Body of pancreas (tissue), 4 donors: Measurements from ENCODE around the gene ANG. TPM values are rescaled to one million over a fixed set of nuclear protein-coding genes. Genes with fewer than 3 reads are reported as not detected.
"Not testable (repeated sequence)": the region's sequence is repeated elsewhere in the genome, so short reads cannot be mapped to it uniquely, and the experiment has no call there.

ENCODE experiments used
- ATAC-seq: fragments of 150-250 bp; one replicate; pipeline ENCODE4 v1.9.1; 2016
- DNase-seq, 4 donors: peaks; one replicate each; pipeline ENCODE4 v3.0.0-alpha.2; 2019
- H3K27ac ChIP-seq, 4 donors: fragments of 200-600 bp; sonication (generic); 1 replicate in 3 of 4; 2 replicates in 1 of 4; pipeline versions ENCODE4 v1.5.1 to v1.6.1; 2016 to 2019; ENCODE audit warnings: mild to moderate bottlenecking in 1 of 4, mixed read lengths in 1 of 4, moderate library complexity in 1 of 4
- H3K27me3 ChIP-seq, 2 donors: fragments of 200-600 bp; sonication (generic); one replicate each; pipeline ENCODE4 v1.6.0; 2016; ENCODE audit warnings: mild to moderate bottlenecking in 1 of 2
- H3K36me3 ChIP-seq, 2 donors: fragments of 200-600 bp; sonication (generic); replicated peaks in 1 of 2; 2 replicates each; pipeline ENCODE4 v1.5.1; 2016; ENCODE audit warnings: low read depth in 2 of 2; ENCODE audit not compliant: insufficient read depth in 1 of 2
- H3K4me1 ChIP-seq: fragments of 200-600 bp; sonication (generic); one replicate; pipeline ENCODE4 v1.6.0; 2016
- H3K4me3 ChIP-seq, 2 donors: fragments of 200-600 bp; sonication (generic); 1 replicate in 1 of 2; 2 replicates in 1 of 2; pipeline ENCODE4 v1.5.1; 2016 to 2019
- H3K9me3 ChIP-seq, 3 donors: fragments of 200-600 bp; sonication (generic); 1 replicate in 2 of 3; 2 replicates in 1 of 3; pipeline ENCODE4 v1.5.1; 2016
- CTCF ChIP-seq, 7 experiments: fragments of 450-650 bp in 4 of 7; fragments of 200-600 bp in 3 of 7; sonication (generic) in 3 of 7; IDR thresholded peaks; one replicate each; pipeline ENCODE4 v1.5.1; 2016 to 2019; ENCODE audit warnings: antibody characterized with exemption in 7 of 7
- POLR2A ChIP-seq, 3 donors: fragments of 450-650 bp; IDR thresholded peaks; one replicate each; pipeline ENCODE4 v1.6.1; 2016; ENCODE audit warnings: antibody characterized with exemption in 3 of 3, mild to moderate bottlenecking in 2 of 3
- WGBS, 2 donors: methylation state at CpG; one replicate each; pipeline ENCODE4 v1.1.5; 2017; 5-methylcytosine and 5-hydroxymethylcytosine counted together
- intact Hi-C: fragments of 100-400 bp; cut with DNase I; formaldehyde crosslinking; loops from one replicate; pipeline ENCODE4 v1.15.1; 2023
- total RNA-seq, 2 donors: library from RNA; depleted of rRNA; stranded (reverse); fragments of >200 nt; gene quantifications; one replicate each; pipeline ENCODE4 v1.1.0, GENCODE V29; 2016

Gene ANG
- total RNA-seq = 10 to 100 TPM; 24.1 to 28.0 TPM

- TF ChIP-seq POLR2A (IDR thresholded peaks at IDR 0.05) (no peak), CTCF (IDR thresholded peaks at IDR 0.05) (no peak)
- Histone ChIP-seq H3K4me3 (no peak within 1 kb of the TSS), H3K27ac (peak within 1 kb of the TSS; percentile 8 to 99 (median 97)), H3K27me3 (no peaks in the 10 kb centered on the region), H3K4me1 (peaks cover 60% of the 10 kb centered on the region), H3K9me3 (no peaks in the 10 kb centered on the region), H3K36me3 (no peaks in the 10 kb centered on the region)
- 35 to 48% methylated on average over 7 of the region's 7 CpGs for WGBS, 2 donors
- DNase-seq (no peak), ATAC-seq (no peak)
- intact Hi-C loops = no loop called here
Measured at GRCh38 chr14:20688167-20688839, at the start of gene ANG. TSS of gene ANG (plus strand) at chr14:20688764. CDS start at chr14:20693565, 4,801 bp downstream.

- Histone ChIP-seq H3K4me3 (no peak within 1 kb of the TSS), H3K9me3 (no peaks in the 10 kb centered on the region), H3K4me1 (no peaks in the 10 kb centered on the region), H3K27ac (no peak within 1 kb of the TSS), H3K36me3 (no peaks in the 10 kb centered on the region), H3K27me3 (no peaks in the 10 kb centered on the region)
- intact Hi-C loops = no loop called here
- DNase-seq (no peak), ATAC-seq (no peak)
- WGBS, 2 donors = 57 to 76% methylated on average over 2 of the region's 2 CpGs
- TF ChIP-seq CTCF (IDR thresholded peaks at IDR 0.05) (no peak), POLR2A (IDR thresholded peaks at IDR 0.05) (no peak)
Measured at GRCh38 chr14:20641591-20641990, 47.0 kb upstream of the ANG start, which contains the start of gene OR6S1. TSS of gene OR6S1 (minus strand) at chr14:20641691. CDS start at chr14:20641691, 0 bp downstream.

- H3K4me1 ChIP-seq = no peaks in the 10 kb centered on the region
- no peak for DNase-seq
- H3K36me3 ChIP-seq = no peaks in the 10 kb centered on the region
- WGBS, 2 donors = 89 to 92% methylated on average over 7 of the region's 7 CpGs
- no peaks in the 10 kb centered on the region for H3K9me3 ChIP-seq
- ATAC-seq = no peak
- TF ChIP-seq CTCF (IDR thresholded peaks at IDR 0.05) = no peak
- TF ChIP-seq POLR2A (IDR thresholded peaks at IDR 0.05) = no peak
- no peak overlapping the region for H3K27ac ChIP-seq
- intact Hi-C loops = no loop called here
- H3K4me3 ChIP-seq = no peak overlapping the region
- H3K27me3 ChIP-seq = no peaks in the 10 kb centered on the region
Measured at GRCh38 chr14:20642182-20642581, 46.4 kb upstream of the ANG start.

GRCh38 chr14:20642755-20643154 is 45.8 kb upstream of the ANG start:
- DNase-seq, H3K4me3 ChIP-seq, ATAC-seq: not testable (repeated sequence)

GRCh38 chr14:20644520-20644919 is 44.0 kb upstream of the ANG start:
- ATAC-seq = no peak
- TF ChIP-seq POLR2A (IDR thresholded peaks at IDR 0.05) (no peak), CTCF (IDR thresholded peaks at IDR 0.05) (no peak)
- Histone ChIP-seq H3K4me3 (no peak overlapping the region), H3K27me3 (no peaks in the 10 kb centered on the region), H3K27ac (no peak overlapping the region), H3K4me1 (no peaks in the 10 kb centered on the region), H3K9me3 (no peaks in the 10 kb centered on the region), H3K36me3 (no peaks in the 10 kb centered on the region)
- 88 to 100% methylated on average over 2 of the region's 2 CpGs for whole genome bisulfite sequencing, 2 donors
- intact Hi-C loops = no loop called here
- DNase-seq = no peak

More at GRCh38 chr14:20642755-20643154, 45.8 kb upstream of the ANG start:
- 28 to 33% methylated on average over 3 of the region's 3 CpGs for WGBS, 2 donors
- H3K27me3 ChIP-seq, H3K36me3 ChIP-seq, H3K4me1 ChIP-seq, intact Hi-C loops, H3K9me3 ChIP-seq, H3K27ac ChIP-seq: not testable (repeated sequence)
